Measurements from ENCODE around the gene GNAQ. TPM values are rescaled to one million over a fixed set of nuclear protein-coding genes. Genes with fewer than 3 reads are reported as not detected.

GNAQ gene
- polyA plus RNA-seq, 1 donor (not counting 4 experiments of a cell fraction or from before 2014, with no cell fraction given): 64.3 TPM

- Histone ChIP-seq H4K20me1 (ENCODE audit: control insufficient read depth, extremely low read depth, insufficient read depth, low read length) (no peaks in the 10 kb centered on the region), H3K4me2 (ENCODE audit: control insufficient read depth, extremely low read depth, insufficient read depth, low read depth, low read length) (no peak overlapping the region), H3K79me2 (ENCODE audit: control insufficient read depth, insufficient read depth, low read length) (no peaks in the 10 kb centered on the region), H2AFZ (ENCODE audit: control insufficient read depth, low read length) (no peak overlapping the region), H3K27ac (ENCODE audit: control insufficient read depth, insufficient read depth, low read length) (no peak overlapping the region), H3K4me3 (ENCODE audit: control insufficient read depth in 2 of 3, extremely low read depth in 1 of 3, insufficient read depth in 2 of 3, low read depth in 1 of 3, low read length in 3 of 3) (no peak overlapping the region), H3K9me3 (ENCODE audit: control insufficient read depth, low read depth, low read length) (no peaks in the 10 kb centered on the region), H3K27me3 (ENCODE audit: control insufficient read depth, extremely low read depth, insufficient read depth, low read length) (no peaks in the 10 kb centered on the region), H3K9ac (ENCODE audit: control insufficient read depth, extremely low read depth, insufficient read depth, low read length) (no peak overlapping the region), H3K36me3 (ENCODE audit: control insufficient read depth in 2 of 2, extremely low read depth in 1 of 2, insufficient read depth in 2 of 2, low read length in 2 of 2) (no peaks in the 10 kb centered on the region), H3K4me1 (ENCODE audit: control insufficient read depth, extremely low read depth, insufficient read depth, low read length) (peaks cover 18% of the 10 kb centered on the region), H3K9me1 (ENCODE audit: control insufficient read depth, extremely low read depth, insufficient read depth, low read length) (no peaks in the 10 kb centered on the region)
- no peak for DNase-seq (ENCODE audit: low read depth, low spot score)
- FAIRE-seq: no peak
- dilution Hi-C loops (cut with MboI; ENCODE audit: extremely low pct_ligation_motif_present, low sequenced_read_pairs): no loop called here
- TF ChIP-seq EZH2 (IDR thresholded peaks at IDR 0.05; ENCODE audit: low read length): no peak
- no peak for TF ChIP-seq CTCF (optimal IDR thresholded peaks at IDR 0.05 in 1 of 3, IDR thresholded peaks at IDR 0.05 in 1 of 3, conservative IDR thresholded peaks at IDR 0.05 in 1 of 3; ENCODE audit: extremely low read depth in 1 of 3, insufficient read depth in 2 of 3, low read length in 3 of 3)
These were observed 7.1 kb upstream of the GNAQ start for GRCh38 chr9:78038620-78039300.

- DNase-seq (ENCODE audit: low read depth, low spot score) (peak; percentile 40), FAIRE-seq (peak; percentile 78)
- H3K27ac ChIP-seq (ENCODE audit: control insufficient read depth, insufficient read depth, low read length): no peak overlapping the region
These were observed 3.9 kb upstream of the GNAQ start for GRCh38 chr9:78035383-78035993.

More at GRCh38 chr9:78035383-78035993, 3.9 kb upstream of the GNAQ start:
- Histone ChIP-seq H3K9me1 (ENCODE audit: control insufficient read depth, extremely low read depth, insufficient read depth, low read length) (no peaks in the 10 kb centered on the region), H3K79me2 (ENCODE audit: control insufficient read depth, insufficient read depth, low read length) (peaks cover 8% of the 10 kb centered on the region), H3K4me1 (ENCODE audit: control insufficient read depth, extremely low read depth, insufficient read depth, low read length) (peaks cover 22% of the 10 kb centered on the region), H2AFZ (ENCODE audit: control insufficient read depth, low read length) (peak overlapping the region; percentile 34), H3K9me3 (ENCODE audit: control insufficient read depth, low read depth, low read length) (no peaks in the 10 kb centered on the region), H3K4me2 (ENCODE audit: control insufficient read depth, extremely low read depth, insufficient read depth, low read depth, low read length) (peak overlapping the region; percentile 19), H4K20me1 (ENCODE audit: control insufficient read depth, extremely low read depth, insufficient read depth, low read length) (no peaks in the 10 kb centered on the region), H3K4me3 (ENCODE audit: control insufficient read depth in 2 of 3, extremely low read depth in 1 of 3, insufficient read depth in 2 of 3, low read depth in 1 of 3, low read length in 3 of 3) (no peak overlapping the region), H3K27me3 (ENCODE audit: control insufficient read depth, extremely low read depth, insufficient read depth, low read length) (no peaks in the 10 kb centered on the region), H3K9ac (ENCODE audit: control insufficient read depth, extremely low read depth, insufficient read depth, low read length) (no peak overlapping the region), H3K36me3 (ENCODE audit: control insufficient read depth in 2 of 2, extremely low read depth in 1 of 2, insufficient read depth in 2 of 2, low read length in 2 of 2) (no peaks in the 10 kb centered on the region)
- dilution Hi-C loops (cut with MboI; ENCODE audit: extremely low pct_ligation_motif_present, low sequenced_read_pairs): no loop called here
- TF ChIP-seq CTCF (optimal IDR thresholded peaks at IDR 0.05 in 1 of 3, IDR thresholded peaks at IDR 0.05 in 1 of 3, conservative IDR thresholded peaks at IDR 0.05 in 1 of 3; ENCODE audit: extremely low read depth in 1 of 3, insufficient read depth in 2 of 3, low read length in 3 of 3): peak; percentile 69 to 83 (median 73)
- TF ChIP-seq EZH2 (IDR thresholded peaks at IDR 0.05; ENCODE audit: low read length): no peak

Measured in keratinocyte (primary cell).